IMR-90 (cell line): Measurements from ENCODE around the gene HDAC5.

Source experiments
- BHLHE40 ChIP-seq: fragments of 150-350 bp; IDR thresholded peaks from 2 replicates; pipeline ENCODE4 v1.6.1; 2016; ENCODE audit warnings: mild to moderate bottlenecking, low read depth, low read length
- MAFK ChIP-seq: IDR thresholded peaks from 2 replicates; pipeline ENCODE4 v1.6.1; 2012; ENCODE audit warnings: low read depth, low read length, improper control_type of control experiment
- POLR2A ChIP-seq: IDR thresholded peaks from 2 replicates; pipeline ENCODE4 v1.6.1; 2012; ENCODE audit warnings: mild to moderate bottlenecking, low read depth, low read length
- RFX5 ChIP-seq: IDR thresholded peaks from 2 replicates; pipeline ENCODE4 v1.8.0; 2012; ENCODE audit warnings: low read depth, mild to moderate bottlenecking, low read length, moderate library complexity
- TF ChIP-seq, protein P1 (sequence below): conservative IDR thresholded peaks from 2 replicates; pipeline ENCODE4 v1.5.1; 2012; ENCODE audit warnings: mild to moderate bottlenecking, low read depth, low read length, improper control_type of control experiment
- TF ChIP-seq, protein P2 (sequence below): fragments of 150-350 bp; IDR thresholded peaks from 2 replicates; pipeline ENCODE4 v1.6.1; 2017; ENCODE audit warnings: mild to moderate bottlenecking, antibody characterized with exemption, low read length, low read depth
- TF ChIP-seq, protein P3 (sequence below): fragments of 150-350 bp; IDR thresholded peaks from 2 replicates; pipeline ENCODE4 v1.6.1; 2016; ENCODE audit warnings: low read depth, mild to moderate bottlenecking, low read length, moderate library complexity, borderline replicate concordance

DNA sequence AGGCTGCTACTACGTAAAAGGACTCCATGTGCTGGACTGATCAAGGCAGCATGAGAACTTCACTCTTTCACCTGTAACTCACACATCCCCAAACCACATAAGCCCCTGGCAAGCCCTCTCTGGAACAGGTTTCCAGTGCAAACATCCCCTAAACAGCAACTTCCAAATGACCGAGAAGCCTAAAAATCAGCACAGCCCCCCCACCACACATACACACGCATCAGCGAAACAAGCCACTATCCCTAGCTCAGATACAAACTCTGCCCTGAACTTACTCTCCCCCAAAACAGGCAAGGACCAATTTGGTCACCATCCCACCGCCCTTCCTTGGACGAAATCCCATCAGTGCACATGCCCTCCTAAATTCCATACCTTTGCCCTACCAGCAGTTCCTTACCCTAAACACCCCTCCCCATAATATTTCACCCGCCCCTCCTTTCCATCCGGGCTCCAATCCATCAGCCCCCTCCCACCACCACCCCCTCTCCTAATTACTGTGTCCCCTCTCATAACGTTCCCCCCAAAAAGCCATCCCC, 57.7 kb downstream of the HDAC5 start:
- no peak for TF ChIP-seq POLR2A
- TF ChIP-seq, protein P1, sequence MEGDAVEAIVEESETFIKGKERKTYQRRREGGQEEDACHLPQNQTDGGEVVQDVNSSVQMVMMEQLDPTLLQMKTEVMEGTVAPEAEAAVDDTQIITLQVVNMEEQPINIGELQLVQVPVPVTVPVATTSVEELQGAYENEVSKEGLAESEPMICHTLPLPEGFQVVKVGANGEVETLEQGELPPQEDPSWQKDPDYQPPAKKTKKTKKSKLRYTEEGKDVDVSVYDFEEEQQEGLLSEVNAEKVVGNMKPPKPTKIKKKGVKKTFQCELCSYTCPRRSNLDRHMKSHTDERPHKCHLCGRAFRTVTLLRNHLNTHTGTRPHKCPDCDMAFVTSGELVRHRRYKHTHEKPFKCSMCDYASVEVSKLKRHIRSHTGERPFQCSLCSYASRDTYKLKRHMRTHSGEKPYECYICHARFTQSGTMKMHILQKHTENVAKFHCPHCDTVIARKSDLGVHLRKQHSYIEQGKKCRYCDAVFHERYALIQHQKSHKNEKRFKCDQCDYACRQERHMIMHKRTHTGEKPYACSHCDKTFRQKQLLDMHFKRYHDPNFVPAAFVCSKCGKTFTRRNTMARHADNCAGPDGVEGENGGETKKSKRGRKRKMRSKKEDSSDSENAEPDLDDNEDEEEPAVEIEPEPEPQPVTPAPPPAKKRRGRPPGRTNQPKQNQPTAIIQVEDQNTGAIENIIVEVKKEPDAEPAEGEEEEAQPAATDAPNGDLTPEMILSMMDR, result no peak
- no peak for TF ChIP-seq MAFK
- TF ChIP-seq RFX5, result no peak
- TF ChIP-seq BHLHE40, result no peak
- TF ChIP-seq, protein P2, sequence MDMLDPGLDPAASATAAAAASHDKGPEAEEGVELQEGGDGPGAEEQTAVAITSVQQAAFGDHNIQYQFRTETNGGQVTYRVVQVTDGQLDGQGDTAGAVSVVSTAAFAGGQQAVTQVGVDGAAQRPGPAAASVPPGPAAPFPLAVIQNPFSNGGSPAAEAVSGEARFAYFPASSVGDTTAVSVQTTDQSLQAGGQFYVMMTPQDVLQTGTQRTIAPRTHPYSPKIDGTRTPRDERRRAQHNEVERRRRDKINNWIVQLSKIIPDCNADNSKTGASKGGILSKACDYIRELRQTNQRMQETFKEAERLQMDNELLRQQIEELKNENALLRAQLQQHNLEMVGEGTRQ, result no peak
- TF ChIP-seq, protein P3, sequence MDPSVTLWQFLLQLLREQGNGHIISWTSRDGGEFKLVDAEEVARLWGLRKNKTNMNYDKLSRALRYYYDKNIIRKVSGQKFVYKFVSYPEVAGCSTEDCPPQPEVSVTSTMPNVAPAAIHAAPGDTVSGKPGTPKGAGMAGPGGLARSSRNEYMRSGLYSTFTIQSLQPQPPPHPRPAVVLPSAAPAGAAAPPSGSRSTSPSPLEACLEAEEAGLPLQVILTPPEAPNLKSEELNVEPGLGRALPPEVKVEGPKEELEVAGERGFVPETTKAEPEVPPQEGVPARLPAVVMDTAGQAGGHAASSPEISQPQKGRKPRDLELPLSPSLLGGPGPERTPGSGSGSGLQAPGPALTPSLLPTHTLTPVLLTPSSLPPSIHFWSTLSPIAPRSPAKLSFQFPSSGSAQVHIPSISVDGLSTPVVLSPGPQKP, result no peak
